GM23338 (cell line): ENCODE results near the gene BACE2. TPM values are rescaled to one million over a fixed set of nuclear protein-coding genes. Genes with fewer than 3 reads are reported as not detected.

Experiments used
- ATAC-seq: fragments of 200-7000 bp; cut with Tn5 transposase; 3 replicates; pipeline ENCODE4 v1.9.1; 2020
- DNase-seq: peaks from one replicate; pipeline ENCODE4 v3.0.0-alpha.2; 2015; ENCODE audit warnings: low spot score
- H2AFZ ChIP-seq: fragments of 200-600 bp; sonication (generic); 2 replicates; pipeline ENCODE4 v1.8.0; 2016; ENCODE audit warnings: antibody characterized with exemption, mild to moderate bottlenecking, moderate library complexity
- H3F3A ChIP-seq: fragments of 200-600 bp; sonication (generic); replicated peaks from 2 replicates; pipeline ENCODE4 v1.8.0; 2017; ENCODE audit warnings: antibody characterized with exemption, mixed run types, low read depth
- H3K27ac ChIP-seq: fragments of 200-600 bp; sonication (generic); 2 replicates; pipeline ENCODE4 v1.6.1; 2016; ENCODE audit warnings: low read depth
- H3K27me3 ChIP-seq: fragments of 200-600 bp; sonication (generic); 2 replicates; pipeline ENCODE4 v1.8.0; 2016; ENCODE audit warnings: mild to moderate bottlenecking, mixed run types, moderate library complexity; ENCODE audit not compliant: insufficient read depth
- H3K36me3 ChIP-seq: fragments of 200-600 bp; sonication (generic); 2 replicates; pipeline ENCODE4 v1.8.0; 2016; ENCODE audit warnings: mild to moderate bottlenecking; ENCODE audit not compliant: insufficient read depth
- H3K4me1 ChIP-seq: fragments of 200-600 bp; sonication (generic); 2 replicates; pipeline ENCODE4 v1.8.0; 2016; ENCODE audit warnings: mild to moderate bottlenecking, moderate library complexity; ENCODE audit not compliant: insufficient read depth
- H3K4me2 ChIP-seq: fragments of 200-600 bp; sonication (generic); 2 replicates; pipeline ENCODE4 v1.7.1; 2017; ENCODE audit warnings: mixed run types
- H3K4me3 ChIP-seq: fragments of 200-600 bp; sonication (generic); 2 replicates; pipeline ENCODE4 v1.6.1; 2016; ENCODE audit warnings: mixed run types
- H3K79me2 ChIP-seq: fragments of 200-600 bp; sonication (generic); replicated peaks from 2 replicates; pipeline ENCODE4 v1.8.0; 2017; ENCODE audit warnings: mild to moderate bottlenecking; ENCODE audit not compliant: insufficient read depth
- H3K9me2 ChIP-seq: fragments of 200-600 bp; sonication (generic); 2 replicates; pipeline ENCODE4 v1.8.0; 2017; ENCODE audit not compliant: insufficient read depth
- H4K20me1 ChIP-seq: fragments of 200-600 bp; sonication (generic); replicated peaks from 2 replicates; pipeline ENCODE4 v1.8.0; 2017; ENCODE audit warnings: mild to moderate bottlenecking; ENCODE audit not compliant: insufficient read depth
- H3K27ac Mint-ChIP-seq: 2 replicates; pipeline ENCODE4 v1.8.0; 2020; ENCODE audit warnings: inconsistent platforms, mild to moderate bottlenecking, moderate library complexity, mixed read lengths
- H3K27me3 Mint-ChIP-seq: 3 replicates; pipeline ENCODE4 v1.8.0; 2022; ENCODE audit warnings: low read depth, mild to moderate bottlenecking, moderate library complexity, mixed read lengths, inconsistent platforms; ENCODE audit not compliant: insufficient read depth, poor library complexity
- H3K36me3 Mint-ChIP-seq: 3 replicates; pipeline ENCODE4 v1.8.0; 2021; ENCODE audit warnings: low read depth, mild to moderate bottlenecking, inconsistent platforms, moderate library complexity, mixed read lengths
- H3K4me1 Mint-ChIP-seq: 3 replicates; pipeline ENCODE4 v1.8.0; 2020; ENCODE audit warnings: mild to moderate bottlenecking, inconsistent platforms, mixed read lengths
- H3K4me3 Mint-ChIP-seq: 3 replicates; pipeline ENCODE4 v1.8.0; 2021; ENCODE audit warnings: moderate library complexity, mild to moderate bottlenecking, inconsistent platforms, mixed read lengths
- H3K9me3 Mint-ChIP-seq: 3 replicates; pipeline ENCODE4 v1.8.0; 2020; ENCODE audit warnings: moderate library complexity, mild to moderate bottlenecking, inconsistent platforms, mixed read lengths
- CREB1 ChIP-seq: fragments of 250-450 bp; sonication (Bioruptor Pico); IDR thresholded peaks from 2 replicates; pipeline ENCODE4 v1.5.0; 2020; ENCODE audit warnings: low read depth, mild to moderate bottlenecking, moderate library complexity
- CTCF ChIP-seq, 2 experiments: fragments of 200-600 bp in 1 of 2; sonication (generic) in 1 of 2; conservative IDR thresholded peaks; 2 replicates each; pipeline versions ENCODE4 v1.5.1 to v1.6.1; 2016 to 2017; ENCODE audit warnings: antibody characterized with exemption in 2 of 2, low read depth in 2 of 2, mild to moderate bottlenecking in 2 of 2, moderate library complexity in 1 of 2
- EZH2 ChIP-seq: fragments of 200-600 bp; sonication (generic); IDR thresholded peaks from one replicate; pipeline ENCODE4 v1.8.0; 2017; ENCODE audit warnings: antibody characterized with exemption, mild to moderate bottlenecking, low read depth; ENCODE audit not compliant: unreplicated experiment
- EZH2phosphoT487 ChIP-seq: fragments of 200-600 bp; sonication (generic); IDR thresholded peaks from one replicate; pipeline ENCODE4 v1.8.1; 2018; ENCODE audit warnings: antibody characterized with exemption; ENCODE audit not compliant: unreplicated experiment
- JUNB ChIP-seq: IDR thresholded peaks from one replicate; pipeline ENCODE4 v1.6.1; 2016; ENCODE audit warnings: antibody characterized with exemption; ENCODE audit not compliant: unreplicated experiment
- POLR2AphosphoS5 ChIP-seq: IDR thresholded peaks from 2 replicates; pipeline ENCODE4 v1.6.1; 2016; ENCODE audit warnings: antibody characterized with exemption, low read depth
- REST ChIP-seq: IDR thresholded peaks from one replicate; pipeline ENCODE4 v1.6.1; 2018; ENCODE audit warnings: antibody characterized with exemption; ENCODE audit not compliant: unreplicated experiment
- STAT1 ChIP-seq: IDR thresholded peaks from one replicate; pipeline ENCODE4 v1.6.1; 2016; ENCODE audit warnings: antibody characterized with exemption; ENCODE audit not compliant: unreplicated experiment
- ZNF331 ChIP-seq: fragments of 250-450 bp; sonication (Bioruptor Pico); IDR thresholded peaks from 2 replicates; pipeline ENCODE4 v1.5.0; 2020; ENCODE audit warnings: low read depth, mild to moderate bottlenecking, moderate library complexity
- polyA plus RNA-seq: library from polyadenylated mRNA; unstranded; fragments of >200 nt; fragmentation: Nextera tagmentation; extraction: Ambion mirVana; gene quantifications from 2 replicates; pipeline ENCODE4 v1.2.1, GENCODE V29; 2016
- total RNA-seq: library from RNA; depleted of rRNA; stranded (reverse); fragments of >200 nt; shearing (Covaris generic); gene quantifications from 2 replicates; pipeline ENCODE4 v1.2.3, GENCODE V29; 2014
- TF ChIP-seq, protein P1 (sequence below): IDR thresholded peaks from 2 replicates; pipeline ENCODE4 v1.6.1; 2016; ENCODE audit warnings: antibody characterized with exemption

The BACE2 gene
- total and polyA plus RNA-seq, 2 experiments from 2014 or later: 3.5 to 6.8 TPM

GRCh38 chr21:41317063-41317392, 149.1 kb downstream of the BACE2 start:
- Histone ChIP-seq H2AFZ (peak overlapping the region; percentile 96), H3K27ac (no peak overlapping the region), H3K4me2 (peak overlapping the region; percentile 92), H3K27me3 (peaks cover 24% of the 10 kb centered on the region), H3K4me3 (peak overlapping the region; percentile 68), H4K20me1 (no peaks in the 10 kb centered on the region), H3K79me2 (no peaks in the 10 kb centered on the region), H3K36me3 (no peaks in the 10 kb centered on the region), H3F3A (no peaks in the 10 kb centered on the region), H3K9me2 (no peaks in the 10 kb centered on the region), H3K4me1 (peaks cover 5% of the 10 kb centered on the region)
- peaks cover 9% of the 10 kb centered on the region for H3K4me1 Mint-ChIP-seq
- TF ChIP-seq CREB1 (CRISPR knock-in tag) (no peak), EZH2phosphoT487 (no peak)
- TF ChIP-seq, protein P1, sequence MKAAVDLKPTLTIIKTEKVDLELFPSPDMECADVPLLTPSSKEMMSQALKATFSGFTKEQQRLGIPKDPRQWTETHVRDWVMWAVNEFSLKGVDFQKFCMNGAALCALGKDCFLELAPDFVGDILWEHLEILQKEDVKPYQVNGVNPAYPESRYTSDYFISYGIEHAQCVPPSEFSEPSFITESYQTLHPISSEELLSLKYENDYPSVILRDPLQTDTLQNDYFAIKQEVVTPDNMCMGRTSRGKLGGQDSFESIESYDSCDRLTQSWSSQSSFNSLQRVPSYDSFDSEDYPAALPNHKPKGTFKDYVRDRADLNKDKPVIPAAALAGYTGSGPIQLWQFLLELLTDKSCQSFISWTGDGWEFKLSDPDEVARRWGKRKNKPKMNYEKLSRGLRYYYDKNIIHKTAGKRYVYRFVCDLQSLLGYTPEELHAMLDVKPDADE: no peak
- peaks cover 14% of the 10 kb centered on the region for H3K27me3 Mint-ChIP-seq
- H3K27ac Mint-ChIP-seq: no peak overlapping the region
- no peaks in the 10 kb centered on the region; the same call in 2 of the 3 replicates for H3K9me3 Mint-ChIP-seq
- no peak for ATAC-seq
- no peaks in the 10 kb centered on the region for H3K36me3 Mint-ChIP-seq
- DNase-seq: no peak
- H3K4me3 Mint-ChIP-seq: peak overlapping the region; percentile 79

DNA sequence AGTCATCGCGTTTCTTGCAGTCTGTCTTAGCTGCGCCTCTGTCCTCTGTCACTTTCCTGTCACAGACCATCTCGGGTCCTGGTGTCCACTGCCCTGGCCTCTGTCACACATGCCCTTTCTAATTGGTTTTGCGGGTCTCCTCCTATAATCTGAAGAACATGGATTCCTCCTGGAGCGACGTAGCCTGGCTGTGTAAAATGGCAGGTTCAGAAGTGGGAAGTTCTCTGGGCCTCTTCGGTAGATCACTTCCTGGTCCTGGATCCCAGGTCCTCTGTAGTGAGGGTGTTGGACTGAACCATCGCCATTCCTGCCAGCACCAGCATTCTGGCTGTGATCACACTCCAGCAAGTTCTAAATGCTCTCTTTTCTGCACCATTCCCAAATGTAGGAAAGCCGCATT, 149.5 kb downstream of the BACE2 start:
- Mint-ChIP-seq H3K27ac (no peak overlapping the region), H3K36me3 (no peaks in the 10 kb centered on the region), H3K27me3 (peaks cover 14% of the 10 kb centered on the region), H3K4me3 (peak overlapping the region; percentile 79), H3K4me1 (peaks cover 11% of the 10 kb centered on the region), H3K9me3 (no peaks in the 10 kb centered on the region; the same call in 2 of the 3 replicates)
- Histone ChIP-seq H3K79me2 (no peaks in the 10 kb centered on the region), H3K4me1 (peaks cover 5% of the 10 kb centered on the region), H3K4me3 (peak overlapping the region; percentile 68), H2AFZ (peak overlapping the region; percentile 96), H3K27me3 (peaks cover 24% of the 10 kb centered on the region), H4K20me1 (no peaks in the 10 kb centered on the region), H3K4me2 (peak overlapping the region; percentile 92), H3K36me3 (no peaks in the 10 kb centered on the region), H3F3A (no peaks in the 10 kb centered on the region), H3K9me2 (no peaks in the 10 kb centered on the region), H3K27ac (no peak overlapping the region)
- no peak for DNase-seq
- no peak for ATAC-seq
- TF ChIP-seq REST (no peak), CREB1 (CRISPR knock-in tag) (no peak), POLR2AphosphoS5 (no peak), EZH2 (no peak), CTCF (conservative IDR thresholded peaks at IDR 0.05; ENCODE audit: low read depth in 2 of 2) (no peak), STAT1 (no peak), EZH2phosphoT487 (no peak), ZNF331 (CRISPR knock-in tag) (no peak), JUNB (no peak)
